Measurements from ENCODE around the gene QSOX2.

Gene QSOX2

GRCh38 chr9:136286359-136286986 is 40.9 kb upstream of the QSOX2 start:
- H3K27ac ChIP-seq (ENCODE audit: extremely low read depth, low read depth, low read length) = no peak overlapping the region
- no peaks in the 10 kb centered on the region for H3K9me3 ChIP-seq (ENCODE audit: control insufficient read depth, insufficient read depth, low read depth, low read length)
- TF ChIP-seq ZNF580 (tag by site-specific recombination; IDR thresholded peaks at IDR 0.05) (no peak), ZBTB6 (tag by site-specific recombination; IDR thresholded peaks at IDR 0.05) (peak; percentile 11; the same call in 1 of the 2 replicates)
- no peaks in the 10 kb centered on the region for H3K4me1 ChIP-seq (ENCODE audit: control insufficient read depth, insufficient read depth, low read length)
- H3K4me3 ChIP-seq (ENCODE audit: low read depth, low read length) = no peak overlapping the region
- CTCF ChIA-PET = interaction anchor here (0.6 to 1.7 kb wide), 7 partner anchors 8 to 326 kb away, joined by 3 to 4 read pairs (median 3); partner anchors contain the start of gene UBAC1
- H3K36me3 ChIP-seq (ENCODE audit: control insufficient read depth in 2 of 2, insufficient read depth in 1 of 2, low read length in 2 of 2) = no peaks in the 10 kb centered on the region
- POLR2A ChIA-PET = no interaction called here

GRCh38 chr9:136285501-136286358 is 40.1 kb upstream of the QSOX2 start:
- no peaks in the 10 kb centered on the region for H3K36me3 ChIP-seq (ENCODE audit: control insufficient read depth in 2 of 2, insufficient read depth in 1 of 2, low read length in 2 of 2)
- ChIA-PET POLR2A (interaction anchor here (0.8 kb wide), 1 partner anchor 310 kb away, joined by 3 read pairs; no protein-coding TSS in a partner anchor), CTCF (interaction anchor here (0.6 to 2.5 kb wide), 12 partner anchors 9 to 325 kb away, joined by 3 to 9 read pairs (median 4); partner anchors contain the start of gene UBAC1)
- H3K27ac ChIP-seq (ENCODE audit: extremely low read depth, low read depth, low read length) = no peak overlapping the region
- TF ChIP-seq ZNF639 (tag by site-specific recombination; IDR thresholded peaks at IDR 0.05) (no peak), ZNF549 (tag by site-specific recombination; IDR thresholded peaks at IDR 0.05) (no peak), GLIS1 (tag by site-specific recombination; IDR thresholded peaks at IDR 0.05) (0 out of 2 replicates have a peak, but pooled peaks have one; percentile 7), ZFHX2 (tag by site-specific recombination; conservative IDR thresholded peaks at IDR 0.05) (peak; percentile 57)
- H3K9me3 ChIP-seq (ENCODE audit: control insufficient read depth, insufficient read depth, low read depth, low read length) = no peaks in the 10 kb centered on the region
- H3K4me3 ChIP-seq (ENCODE audit: low read depth, low read length) = no peak overlapping the region
- no peaks in the 10 kb centered on the region for H3K4me1 ChIP-seq (ENCODE audit: control insufficient read depth, insufficient read depth, low read length)

GRCh38 chr9:136284951-136285350 is 39.3 kb upstream of the QSOX2 start:
- TF ChIP-seq ZNF169 (tag by site-specific recombination; IDR thresholded peaks at IDR 0.05) = no peak
- TF ChIP-seq ZSCAN16 (tag by site-specific recombination; IDR thresholded peaks at IDR 0.05) = no peak
- TF ChIP-seq ZXDB (tag by site-specific recombination; IDR thresholded peaks at IDR 0.05) = no peak
- no peak for TF ChIP-seq ZNF580 (tag by site-specific recombination; IDR thresholded peaks at IDR 0.05)
- TF ChIP-seq PRDM2 (tag by site-specific recombination; IDR thresholded peaks at IDR 0.05; ENCODE audit: borderline replicate concordance) = no peak
- TF ChIP-seq ZNF121 (tag by site-specific recombination; IDR thresholded peaks at IDR 0.05) = no peak
- H3K27ac ChIP-seq (ENCODE audit: extremely low read depth, low read depth, low read length) = no peak overlapping the region
- no peak overlapping the region for H3K4me3 ChIP-seq (ENCODE audit: low read depth, low read length)
- POLR2A ChIA-PET = interaction anchor here (0.8 kb wide), 1 partner anchor 309 kb away, joined by 3 read pairs; no protein-coding TSS in a partner anchor
- H3K9me3 ChIP-seq (ENCODE audit: control insufficient read depth, insufficient read depth, low read depth, low read length) = no peaks in the 10 kb centered on the region
- no peaks in the 10 kb centered on the region for H3K36me3 ChIP-seq (ENCODE audit: control insufficient read depth in 2 of 2, insufficient read depth in 1 of 2, low read length in 2 of 2)
- CTCF ChIA-PET = interaction anchor here (0.8 to 2.7 kb wide), 16 partner anchors 10 to 421 kb away, joined by 3 to 14 read pairs (median 4); partner anchors contain the start of gene QSOX2
- no peaks in the 10 kb centered on the region for H3K4me1 ChIP-seq (ENCODE audit: control insufficient read depth, insufficient read depth, low read length)

Measured in HEK293 (cell line).